ENCODE results near the gene MERTK.

The MERTK gene

DNA sequence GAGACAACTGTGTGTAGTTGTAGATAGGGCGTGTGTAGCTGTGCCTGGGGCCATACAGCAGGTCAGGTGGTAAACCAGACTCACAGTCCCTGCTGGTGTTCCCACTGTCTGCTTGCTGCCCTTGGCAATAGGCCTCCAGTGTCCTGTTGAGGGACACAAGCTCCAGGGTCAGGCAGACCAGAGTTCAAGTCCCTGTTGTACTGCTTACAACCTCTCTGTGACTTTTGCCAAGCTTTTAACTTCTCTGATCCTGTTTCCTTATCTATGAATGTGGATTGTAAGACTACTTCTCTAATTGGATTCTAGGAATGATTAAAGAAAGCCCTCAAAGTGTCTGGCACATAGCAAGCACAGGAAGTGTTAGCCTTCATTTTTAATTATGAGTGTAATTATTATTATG is 68.6 kb downstream of the MERTK start:
- H3K4me3 ChIP-seq (ENCODE audit: control insufficient read depth, low read depth, low read length), result no peak overlapping the region
- TF ChIP-seq, protein P1, sequence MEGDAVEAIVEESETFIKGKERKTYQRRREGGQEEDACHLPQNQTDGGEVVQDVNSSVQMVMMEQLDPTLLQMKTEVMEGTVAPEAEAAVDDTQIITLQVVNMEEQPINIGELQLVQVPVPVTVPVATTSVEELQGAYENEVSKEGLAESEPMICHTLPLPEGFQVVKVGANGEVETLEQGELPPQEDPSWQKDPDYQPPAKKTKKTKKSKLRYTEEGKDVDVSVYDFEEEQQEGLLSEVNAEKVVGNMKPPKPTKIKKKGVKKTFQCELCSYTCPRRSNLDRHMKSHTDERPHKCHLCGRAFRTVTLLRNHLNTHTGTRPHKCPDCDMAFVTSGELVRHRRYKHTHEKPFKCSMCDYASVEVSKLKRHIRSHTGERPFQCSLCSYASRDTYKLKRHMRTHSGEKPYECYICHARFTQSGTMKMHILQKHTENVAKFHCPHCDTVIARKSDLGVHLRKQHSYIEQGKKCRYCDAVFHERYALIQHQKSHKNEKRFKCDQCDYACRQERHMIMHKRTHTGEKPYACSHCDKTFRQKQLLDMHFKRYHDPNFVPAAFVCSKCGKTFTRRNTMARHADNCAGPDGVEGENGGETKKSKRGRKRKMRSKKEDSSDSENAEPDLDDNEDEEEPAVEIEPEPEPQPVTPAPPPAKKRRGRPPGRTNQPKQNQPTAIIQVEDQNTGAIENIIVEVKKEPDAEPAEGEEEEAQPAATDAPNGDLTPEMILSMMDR (conservative IDR thresholded peaks at IDR 0.05; ENCODE audit: control insufficient read depth, insufficient read depth, low read depth, low read length), result no peak
- DNase-seq (ENCODE audit: low read depth), result no peak

DNA sequence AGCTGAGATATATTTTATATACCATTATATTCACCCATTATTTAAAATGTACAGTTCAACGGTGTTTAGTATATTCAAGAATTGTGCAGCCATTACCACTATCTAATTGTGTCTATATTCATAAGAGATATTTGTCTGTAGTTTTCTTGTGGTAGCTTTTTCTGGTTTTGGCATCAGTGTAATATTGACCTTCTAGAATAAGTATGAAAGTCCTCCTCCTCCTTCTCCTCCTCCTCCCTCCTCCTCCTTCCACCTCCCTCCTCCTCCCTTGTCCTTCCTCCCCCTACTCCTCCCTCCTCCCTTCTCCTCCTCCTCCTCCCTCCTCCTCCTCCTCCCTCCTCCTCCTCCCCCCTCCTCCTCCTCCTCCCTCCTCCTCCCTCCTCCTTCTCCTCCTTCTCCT is 72.0 kb downstream of the MERTK start:
- TF ChIP-seq, protein P1 (conservative IDR thresholded peaks at IDR 0.05; ENCODE audit: control insufficient read depth, insufficient read depth, low read depth, low read length), result no peak
- H3K4me3 ChIP-seq (ENCODE audit: control insufficient read depth, low read depth, low read length), result no peak overlapping the region
- DNase-seq (ENCODE audit: low read depth), result no peak

DNA sequence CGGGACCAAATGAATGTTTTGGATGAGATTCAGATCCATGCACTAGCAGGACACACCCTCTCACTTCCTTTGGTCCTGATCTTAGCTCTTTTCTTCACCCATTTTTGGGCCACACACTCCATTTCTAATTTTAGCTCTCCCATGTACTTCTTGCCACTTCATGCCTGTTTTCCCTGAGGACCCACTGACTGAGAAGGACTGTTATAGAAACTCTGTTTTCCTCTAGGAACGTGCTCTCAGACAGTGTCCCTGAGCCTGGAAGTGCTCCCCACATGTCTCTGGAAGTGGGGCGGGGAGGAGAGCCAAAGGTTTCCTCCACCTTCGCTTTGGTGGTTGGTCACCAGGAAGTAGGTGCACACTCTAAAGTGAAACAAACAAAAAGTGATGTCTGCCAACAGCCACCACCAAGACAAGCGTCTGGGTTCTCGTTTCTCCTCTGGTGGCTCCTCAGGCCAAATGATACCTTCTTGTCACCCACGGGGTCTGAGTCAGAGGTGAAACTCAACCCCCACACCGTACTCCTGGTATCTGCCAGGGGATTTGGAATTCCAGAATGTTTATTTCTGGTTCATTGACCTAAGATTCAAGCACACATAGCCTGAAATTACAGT is 74.7 kb downstream of the MERTK start:
- TF ChIP-seq, protein P1 (conservative IDR thresholded peaks at IDR 0.05; ENCODE audit: control insufficient read depth, insufficient read depth, low read depth, low read length), result no peak
- no peak for DNase-seq (ENCODE audit: low read depth)
- H3K4me3 ChIP-seq (ENCODE audit: control insufficient read depth, low read depth, low read length), result no peak overlapping the region

DNA sequence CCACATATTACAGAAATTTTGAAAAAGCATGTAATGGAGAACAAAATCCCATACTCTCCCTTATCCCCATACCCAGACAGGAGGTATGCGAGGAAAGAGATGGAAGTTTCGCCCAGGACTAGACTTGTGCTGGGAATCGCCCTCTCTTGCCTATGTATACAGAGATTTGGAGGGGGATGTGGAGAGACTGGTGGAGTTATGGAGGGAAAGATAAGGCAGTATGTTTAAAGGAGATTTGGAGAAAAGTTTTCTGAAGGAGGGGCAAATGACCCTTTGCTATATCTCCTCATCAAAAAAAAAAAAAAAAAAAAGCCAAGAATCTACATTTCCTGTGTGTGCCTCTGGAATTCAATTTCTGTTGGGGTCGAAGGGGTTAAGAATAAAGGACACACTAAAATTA is 75.3 kb downstream of the MERTK start:
- no peak overlapping the region for H3K4me3 ChIP-seq (ENCODE audit: control insufficient read depth, low read depth, low read length)
- TF ChIP-seq, protein P1 (conservative IDR thresholded peaks at IDR 0.05; ENCODE audit: control insufficient read depth, insufficient read depth, low read depth, low read length), result no peak
- no peak for DNase-seq (ENCODE audit: low read depth)

DNA sequence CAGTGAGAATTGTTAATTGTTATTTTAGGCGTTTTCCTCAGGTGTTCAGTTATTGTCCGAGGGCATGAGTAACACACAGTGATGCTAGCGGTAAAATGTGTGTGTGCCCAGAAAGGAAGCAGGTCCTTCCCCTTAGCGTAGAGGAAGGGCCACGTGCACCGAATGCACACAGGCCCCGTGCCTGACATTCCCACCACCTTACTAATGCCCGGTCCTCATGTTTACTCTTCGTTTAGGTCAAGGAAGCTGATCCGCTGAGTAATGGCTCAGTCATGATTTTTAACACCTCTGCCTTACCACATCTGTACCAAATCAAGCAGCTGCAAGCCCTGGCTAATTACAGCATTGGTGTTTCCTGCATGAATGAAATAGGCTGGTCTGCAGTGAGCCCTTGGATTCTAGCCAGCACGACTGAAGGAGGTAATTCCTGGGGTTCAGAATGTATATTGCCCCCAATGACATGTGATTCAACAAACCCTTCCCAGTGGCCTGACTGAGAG is 76.7 kb downstream of the MERTK start:
- no peak overlapping the region for H3K4me3 ChIP-seq (ENCODE audit: control insufficient read depth, low read depth, low read length)
- peak; percentile 91 for DNase-seq (ENCODE audit: low read depth)
- TF ChIP-seq, protein P1 (conservative IDR thresholded peaks at IDR 0.05; ENCODE audit: control insufficient read depth, insufficient read depth, low read depth, low read length), result no peak

DNA sequence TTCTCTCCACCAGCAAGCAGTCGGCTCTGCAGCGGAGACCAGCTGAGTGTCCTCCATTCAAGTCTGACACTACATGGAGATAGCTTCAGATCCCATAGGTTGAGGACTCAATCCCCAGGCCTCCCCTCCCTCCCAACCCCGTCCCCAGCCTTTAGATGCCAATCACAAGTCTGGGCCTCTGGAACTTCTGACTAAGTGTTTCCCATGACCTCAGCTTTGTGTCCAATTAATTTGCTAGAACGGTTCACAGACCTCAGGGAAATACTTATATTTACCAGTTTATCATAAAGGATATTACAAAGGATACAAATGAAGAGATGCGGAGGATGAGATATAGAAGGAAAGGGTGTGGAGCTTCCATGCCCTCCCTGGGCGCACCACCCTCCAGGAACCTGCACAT is 77.4 kb downstream of the MERTK start:
- TF ChIP-seq, protein P1 (conservative IDR thresholded peaks at IDR 0.05; ENCODE audit: control insufficient read depth, insufficient read depth, low read depth, low read length), result no peak
- no peak for DNase-seq (ENCODE audit: low read depth)
- H3K4me3 ChIP-seq (ENCODE audit: control insufficient read depth, low read depth, low read length), result no peak overlapping the region

DNA sequence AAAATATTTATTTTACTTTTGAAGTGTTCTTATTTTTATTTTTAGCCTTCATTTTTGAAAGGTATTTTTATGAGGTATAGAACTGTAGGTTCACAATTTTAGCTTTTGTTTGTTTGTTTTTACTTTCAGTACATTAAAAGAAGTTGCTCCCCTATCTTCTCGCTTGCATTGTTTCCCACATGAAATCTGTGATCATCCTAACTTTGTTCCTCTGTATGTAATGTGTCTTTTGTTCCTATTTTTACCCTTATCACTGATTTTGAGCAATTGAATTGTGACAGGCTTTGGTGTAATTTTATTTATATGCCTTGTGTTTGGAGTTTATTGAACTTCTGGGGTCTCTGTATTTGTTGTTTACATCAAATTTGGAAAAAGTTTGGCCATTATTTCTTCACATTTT is 78.8 kb downstream of the MERTK start:
- DNase-seq (ENCODE audit: low read depth), result no peak
- TF ChIP-seq, protein P1 (conservative IDR thresholded peaks at IDR 0.05; ENCODE audit: control insufficient read depth, insufficient read depth, low read depth, low read length), result no peak
- H3K4me3 ChIP-seq (ENCODE audit: control insufficient read depth, low read depth, low read length), result no peak overlapping the region
